ENCODE measurements around the gene TNFRSF18.

- TF ChIP-seq POLR2A (IDR thresholded peaks at IDR 0.05; ENCODE audit: low read depth, low read length) (no peak), POLR2AphosphoS5 (IDR thresholded peaks at IDR 0.05; ENCODE audit: low read depth, low read length) (no peak), TAF1 (IDR thresholded peaks at IDR 0.05; ENCODE audit: borderline replicate concordance, low read depth, low read length) (no peak)
These were observed 6.5 kb upstream of the TNFRSF18 start for GRCh38 chr1:1212780-1213344.

Measured in GM12892 (cell line).